Endothelial cell (in vitro differentiated cells): ENCODE results near the gene ZNF91. TPM values are rescaled to one million over a fixed set of nuclear protein-coding genes. Genes with fewer than 3 reads are reported as not detected.
A peak's percentile ranks its signal among the peaks of the same experiment; 100 is the strongest.
"Not testable (repeated sequence)": the region's sequence is repeated elsewhere in the genome, so short reads cannot be mapped to it uniquely, and the experiment has no call there.

Source experiments
- DNase-seq: peaks from one replicate; pipeline ENCODE4 v3.0.0; 2021; ENCODE audit warnings: low spot score
- H3K27ac Mint-ChIP-seq: one replicate; pipeline ENCODE4 v1.8.0; 2021; ENCODE audit warnings: mixed read lengths, inconsistent platforms; ENCODE audit not compliant: unreplicated experiment
- H3K27me3 Mint-ChIP-seq: one replicate; pipeline ENCODE4 v1.8.0; 2021; ENCODE audit warnings: mild to moderate bottlenecking, moderate library complexity, mixed read lengths, inconsistent platforms; ENCODE audit not compliant: unreplicated experiment
- H3K36me3 Mint-ChIP-seq: one replicate; pipeline ENCODE4 v1.8.0; 2021; ENCODE audit warnings: mild to moderate bottlenecking, low read depth, mixed read lengths, inconsistent platforms; ENCODE audit not compliant: unreplicated experiment
- H3K4me1 Mint-ChIP-seq: one replicate; pipeline ENCODE4 v1.8.0; 2021; ENCODE audit warnings: mild to moderate bottlenecking, mixed read lengths, inconsistent platforms; ENCODE audit not compliant: unreplicated experiment
- H3K4me3 Mint-ChIP-seq: one replicate; pipeline ENCODE4 v1.8.0; 2021; ENCODE audit warnings: mild to moderate bottlenecking, mixed read lengths, inconsistent platforms; ENCODE audit not compliant: unreplicated experiment
- H3K9me3 Mint-ChIP-seq: one replicate; pipeline ENCODE4 v1.8.0; 2021; ENCODE audit warnings: mixed read lengths, inconsistent platforms; ENCODE audit not compliant: unreplicated experiment
- total RNA-seq: library from RNA; stranded (reverse); fragmentation: NEBNext Ultra II Directional; extraction: Animal tissue kit (Norgen Biotek cat#: 25700); gene quantifications from one replicate; pipeline ENCODE4 v1.2.1, GENCODE V29; 2021; ENCODE audit not compliant: unreplicated experiment
- TF ChIP-seq, protein P1 (sequence below): fragments of 200-600 bp; sonication (generic); IDR thresholded peaks from one replicate; pipeline ENCODE4 v1.5.0; 2021; ENCODE audit warnings: antibody characterized with exemption; ENCODE audit not compliant: unreplicated experiment

Gene ZNF91
- total RNA-seq, 1 donor from 2014 or later: 51.4 TPM

DNA sequence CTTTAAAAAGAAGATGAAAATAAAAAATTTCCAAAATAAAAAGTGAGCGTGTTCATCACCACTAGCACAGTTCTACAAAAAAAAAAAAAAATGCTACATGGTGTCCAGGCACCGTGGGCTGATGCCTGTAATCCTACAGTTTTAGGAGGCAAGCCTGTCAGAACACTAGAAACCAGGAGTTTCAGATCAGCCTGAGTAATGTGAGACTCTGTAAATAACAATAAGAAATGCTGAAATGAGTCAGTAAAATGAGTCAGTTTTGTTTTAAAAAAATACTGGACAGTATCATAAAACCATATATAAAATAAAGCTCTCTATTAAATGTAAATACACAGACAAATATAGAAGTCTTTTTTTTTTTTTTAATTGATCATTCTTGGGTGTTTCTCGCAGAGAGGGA lies 30.0 kb downstream of the ZNF91 start:
- Mint-ChIP-seq H3K4me3 (no peak overlapping the region), H3K9me3 (peaks cover 31% of the 10 kb centered on the region), H3K36me3 (peaks cover 76% of the 10 kb centered on the region), H3K27me3 (peaks cover 4% of the 10 kb centered on the region), H3K27ac (no peak overlapping the region), H3K4me1 (no peaks in the 10 kb centered on the region)
- TF ChIP-seq, protein P1, sequence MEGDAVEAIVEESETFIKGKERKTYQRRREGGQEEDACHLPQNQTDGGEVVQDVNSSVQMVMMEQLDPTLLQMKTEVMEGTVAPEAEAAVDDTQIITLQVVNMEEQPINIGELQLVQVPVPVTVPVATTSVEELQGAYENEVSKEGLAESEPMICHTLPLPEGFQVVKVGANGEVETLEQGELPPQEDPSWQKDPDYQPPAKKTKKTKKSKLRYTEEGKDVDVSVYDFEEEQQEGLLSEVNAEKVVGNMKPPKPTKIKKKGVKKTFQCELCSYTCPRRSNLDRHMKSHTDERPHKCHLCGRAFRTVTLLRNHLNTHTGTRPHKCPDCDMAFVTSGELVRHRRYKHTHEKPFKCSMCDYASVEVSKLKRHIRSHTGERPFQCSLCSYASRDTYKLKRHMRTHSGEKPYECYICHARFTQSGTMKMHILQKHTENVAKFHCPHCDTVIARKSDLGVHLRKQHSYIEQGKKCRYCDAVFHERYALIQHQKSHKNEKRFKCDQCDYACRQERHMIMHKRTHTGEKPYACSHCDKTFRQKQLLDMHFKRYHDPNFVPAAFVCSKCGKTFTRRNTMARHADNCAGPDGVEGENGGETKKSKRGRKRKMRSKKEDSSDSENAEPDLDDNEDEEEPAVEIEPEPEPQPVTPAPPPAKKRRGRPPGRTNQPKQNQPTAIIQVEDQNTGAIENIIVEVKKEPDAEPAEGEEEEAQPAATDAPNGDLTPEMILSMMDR: no peak
- DNase-seq: no peak

DNA sequence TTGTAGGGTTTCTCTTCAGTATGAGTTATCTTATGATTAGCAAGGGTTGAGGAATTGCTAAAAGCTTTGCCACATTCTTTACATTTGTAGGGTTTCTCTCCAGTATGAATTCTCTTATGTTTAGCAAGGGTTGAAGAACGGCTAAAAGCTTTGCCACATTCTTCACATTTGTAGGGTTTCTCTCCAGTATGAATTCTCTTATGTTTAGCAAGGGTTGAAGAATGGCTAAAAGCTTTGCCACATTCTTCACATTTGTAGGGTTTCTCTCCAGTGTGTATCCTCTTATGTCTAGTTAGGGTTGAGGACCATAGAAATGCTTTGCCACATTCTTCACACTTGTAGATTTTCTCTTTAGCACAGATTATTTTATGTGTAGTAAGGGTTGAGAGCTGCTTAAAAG lies 33.4 kb downstream of the ZNF91 start:
- not testable (repeated sequence) for DNase-seq, H3K4me1 Mint-ChIP-seq, H3K27me3 Mint-ChIP-seq, H3K27ac Mint-ChIP-seq
- Mint-ChIP-seq H3K9me3 (peaks cover 50% of the 10 kb centered on the region), H3K4me3 (peak overlapping the region; percentile 71), H3K36me3 (peaks cover 76% of the 10 kb centered on the region)

DNA sequence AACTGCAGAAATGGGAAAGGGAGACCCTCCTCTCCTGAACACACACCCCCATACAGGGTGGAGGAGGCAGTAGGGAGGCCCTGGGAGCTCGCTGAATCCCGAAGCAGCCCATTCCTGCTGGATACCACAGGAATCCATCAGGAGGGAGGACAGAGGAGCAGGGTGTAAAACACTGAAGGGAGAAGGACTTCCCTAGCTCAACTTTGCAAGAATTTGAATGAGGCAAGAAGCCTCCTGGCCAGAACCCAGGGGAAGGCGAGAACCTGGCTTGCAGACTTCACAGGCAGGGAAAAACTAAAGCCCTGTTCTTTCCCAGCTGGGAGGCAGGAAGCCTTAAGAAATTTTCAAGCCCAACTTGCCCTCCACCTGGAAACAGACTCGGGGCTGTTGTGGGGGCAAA lies 43.5 kb downstream of the ZNF91 start:
- peaks cover 49% of the 10 kb centered on the region for H3K9me3 Mint-ChIP-seq
- H3K36me3 Mint-ChIP-seq: peaks cover 94% of the 10 kb centered on the region
- H3K4me1 Mint-ChIP-seq: no peaks in the 10 kb centered on the region
- no peak overlapping the region for H3K27ac Mint-ChIP-seq
- H3K4me3 Mint-ChIP-seq: no peak overlapping the region
- H3K27me3 Mint-ChIP-seq: peaks cover 6% of the 10 kb centered on the region
- TF ChIP-seq, protein P1: no peak
- no peak for DNase-seq

DNA sequence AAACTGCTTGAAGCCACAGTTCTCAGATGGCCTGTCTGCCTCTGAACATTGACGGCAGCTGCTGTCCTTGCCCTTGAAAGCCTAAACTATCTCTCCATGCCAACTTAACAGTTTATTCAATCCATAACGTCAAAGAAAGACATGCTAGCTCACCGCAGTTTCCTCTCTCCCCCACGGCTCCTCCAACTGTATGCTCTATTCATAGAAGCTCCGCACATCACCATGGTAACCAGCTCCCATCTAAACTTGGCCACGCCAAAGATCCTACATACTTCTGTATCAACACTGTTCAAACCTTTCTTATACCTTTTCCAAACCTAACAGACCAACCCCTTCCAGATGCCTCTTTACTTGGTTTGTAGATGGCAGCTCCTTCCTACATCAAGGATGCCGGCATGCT lies 48.6 kb downstream of the ZNF91 start:
- Mint-ChIP-seq H3K4me1 (no peaks in the 10 kb centered on the region), H3K36me3 (peaks cover 90% of the 10 kb centered on the region), H3K4me3 (peak overlapping the region; percentile 78), H3K27me3 (peaks cover 10% of the 10 kb centered on the region), H3K9me3 (peaks cover 49% of the 10 kb centered on the region), H3K27ac (no peak overlapping the region)
- DNase-seq: no peak
- TF ChIP-seq, protein P1: no peak

DNA sequence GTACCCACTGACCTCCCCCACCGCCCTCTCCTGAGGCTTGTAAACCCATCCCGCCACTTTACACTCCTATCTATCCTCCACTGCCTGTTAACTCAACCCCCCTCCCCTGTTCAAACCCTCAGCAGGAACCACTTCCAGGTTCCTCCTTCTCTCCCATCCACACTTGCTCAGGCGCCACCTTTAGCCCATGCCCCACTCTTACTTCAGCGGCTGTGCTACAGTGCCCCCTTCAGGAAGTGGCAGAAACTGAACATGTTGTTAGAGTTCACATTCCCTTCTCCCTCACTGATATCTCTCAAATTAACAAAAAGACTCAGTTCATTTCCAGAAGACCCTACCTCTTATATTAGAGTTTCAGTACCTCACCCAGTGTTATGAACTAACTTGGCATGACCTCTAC lies 49.4 kb downstream of the ZNF91 start:
- H3K27ac Mint-ChIP-seq: no peak overlapping the region
- peaks cover 84% of the 10 kb centered on the region for H3K36me3 Mint-ChIP-seq
- peaks cover 10% of the 10 kb centered on the region for H3K27me3 Mint-ChIP-seq
- H3K9me3 Mint-ChIP-seq: peaks cover 45% of the 10 kb centered on the region
- H3K4me1 Mint-ChIP-seq: no peaks in the 10 kb centered on the region
- DNase-seq: no peak
- TF ChIP-seq, protein P1: peak; percentile 19
- peak overlapping the region; percentile 78 for H3K4me3 Mint-ChIP-seq
